Ascending aorta (tissue), 2 donors: ENCODE data around the gene ACOT8. TPM values are rescaled to one million over a fixed set of nuclear protein-coding genes. Genes with fewer than 3 reads are reported as not detected.

ENCODE experiments used
- DNase-seq, 2 donors: peaks; one replicate each; pipeline ENCODE4 v3.0.0-alpha.2; 2019; ENCODE audit warnings: low spot score in 2 of 2
- H3K27ac ChIP-seq, 2 donors: fragments of 200-600 bp; sonication (generic); one replicate each; pipeline ENCODE4 v1.5.1; 2016 to 2017; ENCODE audit warnings: mild to moderate bottlenecking in 1 of 2
- H3K27me3 ChIP-seq: fragments of 200-600 bp; sonication (generic); one replicate; pipeline ENCODE4 v1.5.1; 2017
- H3K36me3 ChIP-seq, 2 donors: fragments of 200-600 bp; sonication (generic); one replicate each; pipeline ENCODE4 v1.5.1; 2016
- H3K4me1 ChIP-seq, 2 donors: fragments of 200-600 bp; sonication (generic); one replicate each; pipeline ENCODE4 v1.5.1; 2016 to 2017; ENCODE audit warnings: mild to moderate bottlenecking in 1 of 2
- H3K4me3 ChIP-seq, 2 donors: fragments of 200-600 bp; sonication (generic); one replicate each; pipeline ENCODE4 v1.5.1; 2016 to 2017; ENCODE audit warnings: mild to moderate bottlenecking in 1 of 2
- H3K9me3 ChIP-seq, 2 donors: fragments of 200-600 bp; sonication (generic); one replicate each; pipeline ENCODE4 v1.5.1; 2016
- intact Hi-C: fragments of 100-400 bp; cut with DNase I; formaldehyde crosslinking; loops from one replicate; pipeline ENCODE4 v1.15.1; 2023
- total RNA-seq: library from RNA; depleted of rRNA; stranded (reverse); fragments of >200 nt; gene quantifications from one replicate; pipeline ENCODE4 v1.1.0, GENCODE V29; 2016
- TF ChIP-seq, protein P1 (sequence below), 3 experiments: fragments of 200-600 bp in 2 of 3; fragments of 450-650 bp in 1 of 3; sonication (generic) in 2 of 3; IDR thresholded peaks; one replicate each; pipeline ENCODE4 v1.5.1; 2016 to 2019; ENCODE audit warnings: antibody characterized with exemption in 3 of 3, mild to moderate bottlenecking in 1 of 3, moderate library complexity in 1 of 3

ACOT8 gene
- total RNA-seq, 1 donor from 2014 or later = 34.4 TPM

DNA sequence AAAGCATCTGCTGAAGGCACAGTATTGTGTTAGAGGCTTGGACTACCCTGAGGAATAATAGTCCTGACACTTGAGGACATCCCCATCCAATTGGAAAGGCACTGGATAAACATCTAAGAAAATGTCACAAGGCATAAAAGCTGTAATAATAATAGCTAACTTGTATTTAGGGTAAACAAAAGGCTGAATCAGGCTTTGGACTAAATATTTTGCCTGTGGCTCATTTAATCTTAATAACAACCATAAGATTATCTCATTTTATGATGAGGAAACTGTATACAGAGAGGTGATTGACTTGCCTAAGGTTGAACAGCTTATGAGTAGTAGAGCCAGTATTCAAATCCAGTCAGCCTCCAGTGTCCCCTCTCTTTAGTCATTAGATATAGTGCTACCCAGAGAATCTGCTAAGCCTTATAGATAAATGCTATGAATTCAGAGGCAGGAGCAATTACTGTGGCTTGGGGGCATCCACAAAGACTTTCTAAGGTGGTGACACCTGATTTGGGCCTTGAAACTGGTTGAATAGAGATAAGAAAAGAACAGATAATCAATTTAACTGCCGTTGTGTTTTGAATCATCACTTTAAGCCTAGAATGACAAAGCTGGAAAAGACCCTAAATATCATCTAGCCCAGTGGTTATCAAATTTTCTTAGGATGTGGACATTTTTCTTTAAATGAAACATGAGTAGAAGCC lies 16.4 kb upstream of the ACOT8 start:
- DNase-seq = no peak
- Histone ChIP-seq H3K9me3 (no peaks in the 10 kb centered on the region), H3K27me3 (no peaks in the 10 kb centered on the region), H3K4me3 (no peak overlapping the region), H3K4me1 (no peaks in the 10 kb centered on the region), H3K36me3 (peaks cover 16 to 24% of the 10 kb centered on the region in 2 donors), H3K27ac (no peak overlapping the region)
- TF ChIP-seq, protein P1, sequence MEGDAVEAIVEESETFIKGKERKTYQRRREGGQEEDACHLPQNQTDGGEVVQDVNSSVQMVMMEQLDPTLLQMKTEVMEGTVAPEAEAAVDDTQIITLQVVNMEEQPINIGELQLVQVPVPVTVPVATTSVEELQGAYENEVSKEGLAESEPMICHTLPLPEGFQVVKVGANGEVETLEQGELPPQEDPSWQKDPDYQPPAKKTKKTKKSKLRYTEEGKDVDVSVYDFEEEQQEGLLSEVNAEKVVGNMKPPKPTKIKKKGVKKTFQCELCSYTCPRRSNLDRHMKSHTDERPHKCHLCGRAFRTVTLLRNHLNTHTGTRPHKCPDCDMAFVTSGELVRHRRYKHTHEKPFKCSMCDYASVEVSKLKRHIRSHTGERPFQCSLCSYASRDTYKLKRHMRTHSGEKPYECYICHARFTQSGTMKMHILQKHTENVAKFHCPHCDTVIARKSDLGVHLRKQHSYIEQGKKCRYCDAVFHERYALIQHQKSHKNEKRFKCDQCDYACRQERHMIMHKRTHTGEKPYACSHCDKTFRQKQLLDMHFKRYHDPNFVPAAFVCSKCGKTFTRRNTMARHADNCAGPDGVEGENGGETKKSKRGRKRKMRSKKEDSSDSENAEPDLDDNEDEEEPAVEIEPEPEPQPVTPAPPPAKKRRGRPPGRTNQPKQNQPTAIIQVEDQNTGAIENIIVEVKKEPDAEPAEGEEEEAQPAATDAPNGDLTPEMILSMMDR (IDR thresholded peaks at IDR 0.05) = no peak
- intact Hi-C loops = no loop called here

DNA sequence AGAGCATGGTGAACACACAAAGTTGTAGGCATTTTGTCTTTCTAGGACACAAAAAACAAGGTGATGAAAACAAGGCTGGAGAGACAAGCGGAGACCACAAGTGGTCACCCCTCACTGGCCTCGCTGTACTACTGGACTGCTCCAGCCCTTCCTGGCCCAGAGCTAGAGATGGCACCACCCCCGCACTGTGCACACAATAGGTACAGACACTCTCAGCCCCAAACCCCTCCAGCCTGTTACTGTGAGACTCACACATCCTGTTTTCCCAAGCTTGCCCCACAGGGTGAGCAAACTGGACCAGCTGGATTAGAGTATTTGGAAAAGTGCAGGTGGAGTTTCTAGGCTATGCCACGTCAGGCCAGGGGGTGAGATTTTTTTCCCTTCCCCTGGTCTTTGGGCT lies 15.4 kb upstream of the ACOT8 start:
- no peak for DNase-seq
- no peak overlapping the region for H3K27ac ChIP-seq
- intact Hi-C loops = no loop called here
- H3K27me3 ChIP-seq = no peaks in the 10 kb centered on the region
- peaks cover 10 to 15% of the 10 kb centered on the region in 2 donors for H3K36me3 ChIP-seq
- TF ChIP-seq, protein P1 (IDR thresholded peaks at IDR 0.05) = no peak
- no peaks in the 10 kb centered on the region for H3K9me3 ChIP-seq
- H3K4me1 ChIP-seq = no peaks in the 10 kb centered on the region
- H3K4me3 ChIP-seq = no peak overlapping the region

DNA sequence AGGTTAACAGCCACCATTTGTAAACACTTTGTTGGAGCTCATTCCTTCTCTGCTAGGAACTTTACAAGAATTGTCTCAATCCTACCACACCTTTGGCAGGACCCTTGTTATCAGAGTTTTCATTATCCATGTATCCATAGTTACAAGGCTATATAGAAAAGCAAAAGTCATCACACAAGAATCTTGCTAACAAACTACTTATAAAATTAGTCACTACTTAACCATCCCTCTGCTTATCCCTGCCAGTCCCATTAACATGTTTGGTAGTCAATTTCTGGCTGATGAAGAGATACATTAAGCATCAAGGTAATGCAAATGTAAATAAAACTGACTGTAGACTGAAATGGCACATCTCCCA lies 10.6 kb upstream of the ACOT8 start:
- intact Hi-C loops = no loop called here
- Histone ChIP-seq H3K27ac (no peak overlapping the region), H3K4me1 (no peaks in the 10 kb centered on the region), H3K4me3 (no peak overlapping the region), H3K27me3 (no peaks in the 10 kb centered on the region), H3K36me3 (peaks cover 0 to 3% of the 10 kb centered on the region in 2 donors), H3K9me3 (no peaks in the 10 kb centered on the region)
- no peak for DNase-seq
- TF ChIP-seq, protein P1 (IDR thresholded peaks at IDR 0.05) = no peak

DNA sequence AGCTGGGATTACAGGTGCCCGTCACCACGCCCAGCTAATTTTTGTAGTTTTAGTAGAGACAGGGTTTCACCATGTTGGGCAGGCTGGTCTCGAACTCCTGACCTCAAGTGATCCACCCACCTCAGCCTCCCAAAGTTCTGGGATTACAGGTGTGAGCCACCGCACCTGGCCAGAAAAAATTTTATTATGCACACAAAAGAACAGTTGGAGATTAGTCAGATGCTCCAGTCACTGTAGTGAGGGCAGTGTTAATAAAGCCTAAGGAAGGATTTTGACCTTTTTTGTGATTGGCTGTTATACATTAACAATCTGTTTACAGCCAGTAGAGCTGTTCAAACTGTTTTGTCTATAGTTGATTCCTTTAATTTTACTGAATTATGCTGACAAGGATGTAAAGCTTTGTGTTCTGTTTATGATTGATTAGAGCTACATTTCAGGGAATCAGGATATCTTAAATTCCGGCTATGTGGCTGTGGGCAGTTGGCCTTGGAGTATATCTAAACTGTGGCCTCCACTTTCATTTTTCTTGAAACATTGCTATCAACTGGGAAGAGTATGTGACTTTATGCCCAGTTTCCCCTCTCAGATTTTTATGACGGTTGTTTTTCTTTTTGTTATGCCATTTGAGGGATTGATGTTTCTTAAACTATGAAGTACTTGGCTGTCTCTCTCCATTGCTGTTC lies 10.1 kb upstream of the ACOT8 start:
- H3K27me3 ChIP-seq = no peaks in the 10 kb centered on the region
- DNase-seq = no peak
- TF ChIP-seq, protein P1 (IDR thresholded peaks at IDR 0.05) = no peak
- H3K9me3 ChIP-seq = no peaks in the 10 kb centered on the region
- H3K4me1 ChIP-seq = no peaks in the 10 kb centered on the region
- no peaks in the 10 kb centered on the region for H3K36me3 ChIP-seq
- H3K27ac ChIP-seq = no peak overlapping the region
- H3K4me3 ChIP-seq = no peak overlapping the region
- intact Hi-C loops = no loop called here

DNA sequence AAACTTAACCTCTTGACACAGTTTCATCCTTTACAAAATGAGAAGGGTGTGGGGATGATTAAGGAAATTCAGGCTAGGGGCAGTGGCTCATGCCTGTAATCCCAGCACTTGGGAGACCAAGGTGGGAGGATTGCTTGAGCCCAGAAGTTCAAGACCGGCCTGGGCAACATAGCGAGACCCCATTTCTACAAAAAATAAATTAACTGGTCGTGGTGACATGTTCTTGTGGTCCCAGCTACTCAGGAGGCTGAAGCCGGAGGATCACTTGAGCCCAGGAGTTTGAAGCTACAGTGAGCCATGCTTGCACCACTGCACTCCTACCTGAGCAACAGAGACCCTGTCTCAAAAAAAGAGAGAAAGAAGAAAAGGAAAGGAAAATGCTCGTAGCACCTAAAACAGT lies 9.3 kb upstream of the ACOT8 start:
- H3K36me3 ChIP-seq = no peaks in the 10 kb centered on the region
- DNase-seq = no peak
- H3K4me1 ChIP-seq = no peaks in the 10 kb centered on the region
- no peak overlapping the region for H3K27ac ChIP-seq
- H3K27me3 ChIP-seq = no peaks in the 10 kb centered on the region
- H3K9me3 ChIP-seq = no peaks in the 10 kb centered on the region
- no peak overlapping the region for H3K4me3 ChIP-seq
- intact Hi-C loops = no loop called here
- TF ChIP-seq, protein P1 (IDR thresholded peaks at IDR 0.05) = no peak
